Dermis blood vessel endothelial cell (primary cell): ENCODE measurements around the gene CCDC122. TPM values are rescaled to one million over a fixed set of nuclear protein-coding genes. Genes with fewer than 3 reads are reported as not detected.

Experiments
- DNase-seq: peaks from one replicate; pipeline ENCODE4 v3.0.0; 2010
- total RNA-seq: library from RNA; depleted of rRNA; stranded (reverse); fragments of >200 nt; gene quantifications from 2 replicates; pipeline ENCODE4 v1.2.3, GENCODE V29; 2014

The CCDC122 gene
- total RNA-seq = 0.68 and 5.4 TPM in 2 replicates

GRCh38 chr13:43878892-43879754 is at the start of gene CCDC122:
Gene CCDC122, minus strand, starts transcription at chr13:43879740. Its CDS starts 10,364 bp downstream, at chr13:43869376.
- peak; percentile 88 for DNase-seq

DNA sequence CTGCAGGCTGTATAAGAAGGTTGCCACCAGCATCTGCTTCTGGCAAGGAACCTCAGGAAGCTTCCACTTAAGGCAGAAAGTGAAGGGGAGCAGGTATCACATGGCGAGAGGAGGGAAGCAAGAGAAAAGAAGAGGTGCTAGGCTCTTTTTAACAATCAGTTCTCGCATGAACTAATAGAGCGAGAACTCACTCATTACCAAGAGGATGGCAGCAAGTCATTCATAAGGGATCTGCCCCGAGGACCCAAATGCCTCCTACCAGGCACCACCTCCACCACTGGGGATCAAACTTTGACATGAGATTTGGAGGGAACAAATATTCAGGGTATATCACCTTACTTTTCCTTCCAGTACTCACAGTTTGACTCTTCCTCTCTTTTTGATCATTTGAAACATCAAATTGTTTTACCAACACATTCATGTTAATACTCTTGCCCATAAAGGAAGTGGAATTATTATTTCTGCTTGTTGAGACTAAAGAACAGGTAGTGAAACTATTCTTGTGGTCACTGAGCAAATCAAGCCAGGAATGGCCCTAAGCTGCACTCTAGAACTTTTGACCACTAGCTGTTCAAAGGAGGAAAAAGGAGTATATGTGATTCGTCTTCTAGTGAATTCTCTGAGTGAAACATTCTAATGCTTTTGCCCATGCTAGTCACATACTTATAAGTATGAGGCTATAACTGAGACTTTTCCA is 45.2 kb upstream of the CCDC122 start:
- no peak for DNase-seq

GRCh38 chr13:43920965-43921674 is 41.6 kb upstream of the CCDC122 start:
- no peak for DNase-seq

- no peak for DNase-seq
Observed at GRCh38 chr13:43918636-43919035, 39.1 kb upstream of the CCDC122 start.

DNA sequence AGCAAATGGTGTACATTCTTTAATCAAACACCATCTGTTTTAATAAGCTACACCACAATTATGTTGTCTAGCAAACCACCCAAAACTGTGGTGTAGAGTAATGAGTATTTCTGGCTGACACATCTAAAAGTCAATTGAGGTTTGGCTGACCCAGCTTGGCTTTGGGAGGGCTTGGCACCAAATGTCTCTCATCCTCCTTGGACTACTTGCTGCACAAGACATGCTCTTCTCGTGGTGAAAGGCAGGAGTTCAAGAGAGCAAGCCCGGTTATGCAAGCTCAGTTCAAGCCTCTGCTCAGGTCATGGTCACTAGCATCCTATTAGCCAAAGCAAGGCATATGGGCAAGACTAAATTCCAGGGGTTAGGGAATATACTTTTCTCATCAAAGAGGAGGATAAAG is 37.3 kb upstream of the CCDC122 start:
- DNase-seq = no peak

- DNase-seq = no peak
Observed at GRCh38 chr13:43915451-43915850, 35.9 kb upstream of the CCDC122 start.

- no peak for DNase-seq
Observed at GRCh38 chr13:43911871-43912270, 32.3 kb upstream of the CCDC122 start.

DNA sequence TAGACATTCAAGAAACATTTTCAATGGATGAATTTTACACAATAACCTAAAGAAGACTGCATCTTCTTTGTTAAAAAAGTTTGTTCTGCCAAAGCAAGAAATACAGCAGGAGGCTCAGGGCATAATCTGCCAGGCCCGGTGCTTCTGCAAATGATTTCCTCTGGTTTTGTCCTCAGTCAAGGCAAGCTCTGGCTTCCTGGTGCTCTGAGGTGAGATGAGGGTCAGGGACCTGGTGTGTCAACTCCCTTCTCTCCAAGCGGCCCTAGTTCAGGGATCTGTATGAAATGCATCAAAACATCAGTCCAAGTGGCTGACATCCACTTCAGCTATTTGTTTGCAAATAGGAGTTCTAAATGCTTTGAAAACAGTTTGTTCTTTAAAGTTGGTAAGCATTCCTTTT is 31.7 kb upstream of the CCDC122 start:
- no peak for DNase-seq

GRCh38 chr13:43910856-43911255 is 31.3 kb upstream of the CCDC122 start:
- no peak for DNase-seq

GRCh38 chr13:43908156-43909126 is 28.9 kb upstream of the CCDC122 start:
- DNase-seq = peak; percentile 66

DNA sequence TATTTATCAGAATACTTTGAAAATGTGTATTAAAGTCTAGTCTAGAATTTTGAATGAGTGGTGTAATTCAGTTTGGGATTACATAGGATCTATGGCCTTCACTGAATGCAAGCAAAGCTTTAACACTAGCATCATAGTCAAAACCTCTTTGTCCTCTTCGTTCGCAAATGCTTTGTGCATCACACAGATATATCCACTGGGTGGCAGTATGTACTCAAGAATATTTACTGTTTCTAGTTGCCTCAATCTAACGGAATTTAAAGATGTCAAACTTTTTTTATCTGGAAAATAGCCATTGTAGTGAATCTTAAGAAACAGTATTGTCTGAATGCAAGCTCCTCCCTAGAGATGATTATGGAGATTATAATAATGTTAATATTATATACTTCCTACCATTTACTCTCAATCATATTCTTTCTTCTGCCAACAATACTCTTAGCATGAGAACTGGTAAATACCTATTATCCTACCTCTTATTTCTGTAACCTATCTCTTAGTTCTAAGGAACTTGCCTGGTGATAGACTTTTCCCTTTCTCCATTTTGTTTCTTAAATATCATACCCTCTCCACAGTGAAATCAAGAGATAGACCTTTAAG is 26.0 kb upstream of the CCDC122 start:
- peak; percentile 78 for DNase-seq

- DNase-seq = no peak
Observed at GRCh38 chr13:43895940-43896339, 16.4 kb upstream of the CCDC122 start.

- DNase-seq = no peak
Observed at GRCh38 chr13:43894438-43894837, 14.9 kb upstream of the CCDC122 start.

DNA sequence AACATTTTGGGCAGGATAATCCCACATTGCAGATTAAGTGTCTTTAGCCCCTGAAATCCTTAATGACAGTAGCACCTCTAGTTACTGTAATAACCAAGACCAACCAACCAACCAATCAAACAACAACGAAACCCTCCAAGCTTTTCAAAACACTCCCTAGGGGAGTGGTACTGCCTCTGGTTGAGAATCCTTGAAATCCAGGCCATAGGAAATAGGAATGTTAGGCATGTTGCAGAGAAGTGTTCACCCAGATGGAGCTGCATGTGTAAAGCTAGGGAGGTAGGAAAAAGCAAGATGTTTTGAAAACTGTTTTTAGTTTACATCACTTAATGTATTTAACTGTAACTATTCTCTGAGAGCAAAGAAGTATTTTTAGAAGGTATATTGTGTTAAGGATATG is 4.7 kb upstream of the CCDC122 start:
- no peak for DNase-seq

DNA sequence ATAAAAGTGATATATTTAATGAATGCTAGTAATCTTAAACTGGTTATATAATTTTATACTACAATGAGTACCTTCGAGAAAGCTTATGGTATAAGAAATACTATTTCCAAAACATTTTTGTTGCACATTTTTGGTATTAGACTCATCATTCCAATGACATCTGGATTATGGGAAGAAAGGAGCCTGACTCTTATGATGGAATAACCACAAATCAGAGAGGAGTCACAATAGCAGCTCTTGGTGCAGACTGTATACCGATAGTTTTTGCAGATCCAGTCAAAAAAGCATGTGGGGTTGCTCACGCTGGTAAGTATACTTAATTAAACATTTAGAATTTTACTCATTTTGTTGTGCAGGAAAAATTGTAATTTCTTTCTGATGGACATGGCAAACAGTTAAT is 4.1 kb upstream of the CCDC122 start:
- no peak for DNase-seq

DNA sequence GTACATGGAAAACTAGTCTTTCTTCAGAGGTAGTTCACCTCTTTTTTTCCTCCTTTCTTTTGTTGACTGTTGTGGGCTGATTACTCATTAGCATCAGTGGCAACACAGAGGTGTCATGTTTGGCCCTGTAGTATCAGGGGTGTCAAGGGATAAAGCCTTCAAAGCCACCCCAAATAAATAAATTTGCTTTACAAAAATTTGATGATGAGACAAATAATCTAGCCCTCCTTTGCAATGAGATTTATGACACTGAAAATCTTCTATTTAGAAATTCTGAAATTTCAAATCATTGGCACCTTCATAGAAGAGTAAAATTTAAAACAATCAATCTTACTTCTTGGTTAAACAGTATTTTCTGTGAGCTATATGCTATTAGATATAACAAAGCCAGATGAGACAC is 2.0 kb upstream of the CCDC122 start:
- no peak for DNase-seq

DNA sequence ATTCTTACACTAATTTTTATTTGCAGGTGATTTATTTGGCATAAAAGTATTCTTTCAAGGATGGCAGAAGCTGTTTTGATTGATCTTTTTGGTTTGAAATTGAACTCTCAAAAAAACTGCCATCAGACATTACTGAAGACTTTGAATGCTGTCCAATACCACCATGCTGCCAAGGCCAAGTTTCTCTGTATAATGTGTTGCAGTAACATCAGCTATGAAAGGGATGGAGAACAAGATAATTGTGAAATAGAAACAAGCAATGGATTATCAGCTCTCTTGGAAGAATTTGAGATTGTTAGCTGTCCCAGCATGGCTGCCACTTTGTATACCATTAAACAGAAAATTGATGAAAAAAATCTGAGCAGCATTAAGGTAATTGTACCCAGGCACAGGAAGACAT is 1.4 kb upstream of the CCDC122 start:
- no peak for DNase-seq

- DNase-seq = no peak
Observed at GRCh38 chr13:43880214-43880855, 795 bp upstream of the CCDC122 start.

- no peak for DNase-seq
Observed at GRCh38 chr13:43879755-43880181, 228 bp upstream of the CCDC122 start, which contains the start of gene LACC1. Gene LACC1, plus strand, starts transcription at chr13:43879904. Its CDS starts 1,082 bp downstream, at chr13:43880986.

- no peak for DNase-seq
Observed at GRCh38 chr13:43877766-43878165, 1.8 kb downstream of the CCDC122 start.

DNA sequence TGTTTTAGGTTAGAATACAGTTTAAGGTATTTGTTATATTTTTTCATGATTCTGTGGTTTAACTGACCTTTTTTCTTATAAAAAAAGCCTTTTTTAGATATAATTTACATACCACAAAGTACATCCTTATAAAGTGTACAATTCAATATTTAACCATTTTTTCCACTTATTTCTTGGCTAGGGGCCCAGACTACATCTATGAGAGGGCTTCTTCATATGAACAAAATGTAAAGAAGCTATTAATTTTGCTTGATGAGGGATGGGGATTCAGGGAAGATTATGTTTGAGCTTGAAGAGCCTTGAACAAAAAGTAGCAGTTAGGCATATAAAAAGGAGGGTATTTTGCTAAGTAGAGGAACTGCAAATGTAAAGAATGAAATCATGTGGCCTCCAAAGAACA is 2.2 kb downstream of the CCDC122 start:
- no peak for DNase-seq
